H1 (cell line): ENCODE measurements around the gene COPS9. TPM values are rescaled to one million over a fixed set of nuclear protein-coding genes. Genes with fewer than 3 reads are reported as not detected.

Source experiments
- CTCF ChIA-PET: fragments of 300-600 bp; sonication (Branson Sonifier 250); formaldehyde crosslinking; loops from one replicate; lab custom pipeline; 2021; ENCODE audit not compliant: partially characterized antibody; lab: Charles Lee
- POLR2A ChIA-PET: fragments of 300-600 bp; sonication (Branson Sonifier 250); formaldehyde crosslinking; loops from one replicate; lab custom pipeline; 2021; ENCODE audit warnings: inconsistent platforms; ENCODE audit not compliant: partially characterized antibody; lab: Charles Lee
- DNase-seq, 2 experiments: peaks; one replicate each; pipeline versions ENCODE4 v3.0.0 to v3.0.0-alpha.2; 2010 to 2022; ENCODE audit warnings: low spot score in 2 of 2, low read depth in 1 of 2, mixed read lengths in 1 of 2
- FAIRE-seq: peaks from 2 replicates; lab custom pipeline; 2011; peaks lifted over from hg19 to GRCh38; lab: Jason Lieb, UNC
- H2AFZ ChIP-seq: 2 replicates; pipeline ENCODE4 v1.8.1; 2012; ENCODE audit warnings: low read length, inconsistent platforms
- H2AK5ac ChIP-seq: 2 replicates; pipeline ENCODE4 v1.6.1; 2013; ENCODE audit warnings: low read depth, low read length
- H2BK120ac ChIP-seq: replicated peaks from 2 replicates; pipeline ENCODE3; 2013; ENCODE audit warnings: low read depth, low read length, inconsistent platforms
- H2BK12ac ChIP-seq: 2 replicates; pipeline ENCODE4 v1.6.1; 2013; ENCODE audit warnings: low read depth, low read length
- H2BK15ac ChIP-seq: 2 replicates; pipeline ENCODE4 v1.6.1; 2013; ENCODE audit warnings: low read length
- H2BK20ac ChIP-seq: 2 replicates; pipeline ENCODE4 v1.6.1; 2013; ENCODE audit warnings: low read length
- H2BK5ac ChIP-seq: 2 replicates; pipeline ENCODE4 v1.6.1; 2013; ENCODE audit warnings: low read depth, low read length
- H3K14ac ChIP-seq: 2 replicates; pipeline ENCODE4 v1.6.1; 2013; ENCODE audit warnings: inconsistent platforms; ENCODE audit not compliant: insufficient read length
- H3K18ac ChIP-seq: 2 replicates; pipeline ENCODE4 v1.6.1; 2013; ENCODE audit warnings: low read length; ENCODE audit errors: extremely low read depth
- H3K23ac ChIP-seq: 2 replicates; pipeline ENCODE4 v1.6.1; 2013; ENCODE audit warnings: inconsistent platforms; ENCODE audit not compliant: insufficient read length
- H3K23me2 ChIP-seq: 2 replicates; pipeline ENCODE4 v1.6.1; 2013; ENCODE audit warnings: low read depth, low read length
- H3K27ac ChIP-seq: 2 replicates; pipeline ENCODE4 v1.6.1; 2011; ENCODE audit warnings: low read depth, low read length, inconsistent platforms
- H3K27me3 ChIP-seq, 4 experiments: replicated peaks in 1 of 4; 1 replicate in 1 of 4; 2 replicates in 3 of 4; pipeline versions ENCODE4 v1.6.1 to v1.8.1; 2011 to 2013; ENCODE audit warnings: low read length in 3 of 4, mild to moderate bottlenecking in 3 of 4, inconsistent platforms in 2 of 4, mixed read lengths in 2 of 4, moderate library complexity in 1 of 4; ENCODE audit not compliant: control insufficient read depth in 3 of 4, insufficient read depth in 3 of 4; ENCODE audit errors: extremely low read depth in 1 of 4
- H3K36me3 ChIP-seq, 4 experiments: 2 replicates each; pipeline versions ENCODE4 v1.6.1 to v1.8.1; 2011 to 2013; ENCODE audit warnings: mild to moderate bottlenecking in 4 of 4, low read length in 3 of 4, moderate library complexity in 2 of 4, control low read depth in 1 of 4, inconsistent platforms in 1 of 4; ENCODE audit not compliant: insufficient read depth in 4 of 4, control insufficient read depth in 2 of 4
- H3K4ac ChIP-seq: replicated peaks from 2 replicates; pipeline ENCODE3; 2013; ENCODE audit warnings: low read length, low read depth, mixed read lengths, inconsistent platforms; ENCODE audit not compliant: insufficient read length
- H3K4me1 ChIP-seq, 4 experiments: replicated peaks in 1 of 4; 1 replicate in 1 of 4; 2 replicates in 3 of 4; pipeline versions ENCODE4 v1.6.1 to v1.8.1; 2011 to 2013; ENCODE audit warnings: low read length in 3 of 4, inconsistent platforms in 2 of 4, mixed read lengths in 1 of 4; ENCODE audit not compliant: insufficient read depth in 4 of 4, control insufficient read depth in 3 of 4
- H3K4me2 ChIP-seq, 2 experiments: 2 replicates each; pipeline versions ENCODE4 v1.6.1 to v1.8.1; 2011 to 2013; ENCODE audit warnings: low read depth in 2 of 2, low read length in 2 of 2, control low read depth in 1 of 2, inconsistent platforms in 1 of 2, mild to moderate bottlenecking in 1 of 2; ENCODE audit not compliant: insufficient read depth in 1 of 2
- H3K4me3 ChIP-seq, 4 experiments: fragments of 200-600, 300-600 bp in 1 of 4; sonication (generic), shearing (Covaris generic), sonication (Bioruptor Twin) in 1 of 4; 2 replicates each; pipeline versions ENCODE4 v1.5.1 to v1.8.1; 2011 to 2016; ENCODE audit warnings: low read length in 4 of 4, low read depth in 3 of 4, control low read depth in 2 of 4, inconsistent platforms in 2 of 4, mild to moderate bottlenecking in 2 of 4, mixed read lengths in 1 of 4, moderate library complexity in 1 of 4; ENCODE audit not compliant: insufficient read depth in 2 of 4; ENCODE audit errors: extremely low read depth in 1 of 4
- H3K56ac ChIP-seq: replicated peaks from 2 replicates; pipeline ENCODE3; 2013; ENCODE audit warnings: low read depth, mild to moderate bottlenecking, mixed read lengths, low read length, inconsistent platforms; ENCODE audit not compliant: insufficient read length
- H3K79me1 ChIP-seq: 2 replicates; pipeline ENCODE4 v1.6.1; 2013; ENCODE audit warnings: low read depth, low read length, control low read depth
- H3K79me2 ChIP-seq, 2 experiments: 2 replicates each; pipeline versions ENCODE4 v1.6.1 to v1.8.1; 2012 to 2013; ENCODE audit warnings: low read length in 2 of 2, mild to moderate bottlenecking in 2 of 2, inconsistent platforms in 1 of 2; ENCODE audit not compliant: insufficient read depth in 2 of 2, control insufficient read depth in 1 of 2
- H3K9ac ChIP-seq, 4 experiments: replicated peaks in 1 of 4; 1 replicate in 1 of 4; 2 replicates in 3 of 4; pipeline versions ENCODE4 v1.6.1 to v1.8.1; 2011 to 2013; ENCODE audit warnings: low read depth in 3 of 4, low read length in 3 of 4, control low read depth in 2 of 4, mild to moderate bottlenecking in 2 of 4, moderate library complexity in 2 of 4, inconsistent platforms in 1 of 4; ENCODE audit errors: extremely low read depth in 1 of 4
- H3K9me3 ChIP-seq, 2 experiments: 2 replicates each; pipeline versions ENCODE4 v1.6.1 to v1.8.1; 2012 to 2013; ENCODE audit warnings: mild to moderate bottlenecking in 2 of 2, moderate library complexity in 2 of 2, control low read depth in 1 of 2, inconsistent platforms in 1 of 2, low read depth in 1 of 2, low read length in 1 of 2, mixed read lengths in 1 of 2; ENCODE audit not compliant: insufficient read depth in 2 of 2
- H4K20me1 ChIP-seq, 2 experiments: replicated peaks in 1 of 2; 2 replicates each; pipeline versions ENCODE3 to v1.8.1; 2011 to 2013; ENCODE audit warnings: inconsistent platforms in 2 of 2, low read length in 2 of 2, mild to moderate bottlenecking in 1 of 2; ENCODE audit not compliant: insufficient read depth in 2 of 2, control insufficient read depth in 1 of 2
- H4K5ac ChIP-seq: 2 replicates; pipeline ENCODE4 v1.6.1; 2013; ENCODE audit warnings: low read length, low read depth, mixed read lengths, inconsistent platforms; ENCODE audit not compliant: insufficient read length
- H4K8ac ChIP-seq: 2 replicates; pipeline ENCODE4 v1.8.0; 2013; ENCODE audit warnings: mild to moderate bottlenecking, moderate library complexity, low read length, inconsistent platforms; ENCODE audit not compliant: insufficient read depth; ENCODE audit errors: extremely low read depth
- H4K91ac ChIP-seq: replicated peaks from 2 replicates; pipeline ENCODE3; 2013; ENCODE audit warnings: low read length, mixed read lengths, inconsistent platforms; ENCODE audit not compliant: insufficient read length
- HDAC6 ChIP-seq: IDR thresholded peaks from one replicate; pipeline ENCODE4 v1.7.1; 2012; ENCODE audit warnings: low read depth, mild to moderate bottlenecking, inconsistent platforms, low read length, moderate library complexity
- PHF8 ChIP-seq: fragments of 200-600 bp; sonication (generic); conservative IDR thresholded peaks from 2 replicates; pipeline ENCODE4 v1.7.1; 2012; ENCODE audit warnings: low read depth, mild to moderate bottlenecking, inconsistent platforms, low read length, moderate library complexity
- POLR2A ChIP-seq, 2 experiments: IDR thresholded peaks; 1 replicate in 1 of 2; 2 replicates in 1 of 2; pipeline ENCODE4 v1.6.1; 2011; ENCODE audit warnings: low read depth in 2 of 2, low read length in 2 of 2, mild to moderate bottlenecking in 2 of 2; ENCODE audit errors: control extremely low read depth in 1 of 2
- WGBS, 2 experiments: shearing (Covaris generic) in 1 of 2; methylation state at CpG; one replicate each; pipeline versions ENCODE4 v1.1.6 to v1.1.7; 2013 to 2015; ENCODE audit warnings: low lambda C conversion rate in 2 of 2, mixed read lengths in 2 of 2, inconsistent platforms in 1 of 2, low coverage in 1 of 2, missing lambda C conversion rate in 1 of 2; ENCODE audit not compliant: insufficient replicate concordance in 2 of 2, insufficient coverage in 1 of 2, insufficient read length in 1 of 2; ENCODE audit errors: extremely low coverage in 1 of 2, missing lambda C conversion rate in 1 of 2; 5-methylcytosine and 5-hydroxymethylcytosine counted together
- polyA plus RNA-seq, 7 experiments: library from polyadenylated mRNA; depleted of rRNA in 3 of 7; stranded (reverse) in 5 of 7; unstranded in 2 of 7; fragments of >200 nt in 5 of 7; fragments of 200-250 nt in 2 of 7; gene quantifications; 1 replicate in 5 of 7; 2 replicates in 1 of 7; 4 replicates in 1 of 7; pipeline versions ENCODE4 v1.2.1 to v1.2.3, GENCODE V29; 2011 to 2013; ENCODE audit warnings: missing spikeins in 2 of 7, mixed read lengths in 2 of 7
- total RNA-seq: library from RNA; stranded (reverse); fragmentation: NEBNext Ultra II Directional; extraction: Animal tissue kit (Norgen Biotek cat#: 25700); gene quantifications from 2 replicates; pipeline ENCODE4 v1.2.1, GENCODE V29; 2021

Gene COPS9
- total and polyA plus RNA-seq, 2 of the 8 experiments (the other 6 are each of a cell fraction or from before 2014, with no cell fraction given): 154 to 234 TPM

- H4K5ac ChIP-seq: no peak overlapping the region
- CTCF ChIA-PET: no interaction called here
- FAIRE-seq: no peak
These were observed 30.1 kb downstream of the COPS9 start for GRCh38 chr2:240105982-240106381.

More at GRCh38 chr2:240105982-240106381, 30.1 kb downstream of the COPS9 start:
- H3K23ac ChIP-seq: no peak overlapping the region
- H4K8ac ChIP-seq: no peak overlapping the region
- H3K4me3 ChIP-seq: no peak overlapping the region
- H3K18ac ChIP-seq: no peak overlapping the region
- H2BK120ac ChIP-seq: no peak overlapping the region
- H2BK5ac ChIP-seq: no peak overlapping the region
- no peak overlapping the region for H3K27ac ChIP-seq
- H2BK12ac ChIP-seq: no peak overlapping the region
- no peak overlapping the region for H2BK20ac ChIP-seq
- no peak overlapping the region for H3K56ac ChIP-seq
- H3K36me3 ChIP-seq: no peaks in the 10 kb centered on the region
- H3K9me3 ChIP-seq: no peaks in the 10 kb centered on the region
- no peak for TF ChIP-seq POLR2A (IDR thresholded peaks at IDR 0.05; ENCODE audit: control extremely low read depth in 1 of 2, low read depth in 2 of 2, low read length in 2 of 2)
- no peak for TF ChIP-seq PHF8
- no peak for TF ChIP-seq HDAC6
- H3K4me2 ChIP-seq: no peak overlapping the region
- H2BK15ac ChIP-seq: no peak overlapping the region
- 83% methylated on average over 7 of the region's 11 CpGs; no CpG with 5 or more reads in 1 of the 2 experiments for WGBS, 2 experiments
- H2AFZ ChIP-seq: no peak overlapping the region
- no peak overlapping the region for H4K91ac ChIP-seq
- no peaks in the 10 kb centered on the region for H4K20me1 ChIP-seq
- no peak overlapping the region for H3K14ac ChIP-seq
- H3K27me3 ChIP-seq: no peaks in the 10 kb centered on the region; a peak in 1 of 7 replicates
- H2AK5ac ChIP-seq: no peak overlapping the region
- POLR2A ChIA-PET: no interaction called here
- H3K23me2 ChIP-seq: no peaks in the 10 kb centered on the region
- no peaks in the 10 kb centered on the region for H3K79me2 ChIP-seq
- H3K9ac ChIP-seq: no peak overlapping the region
- H3K79me1 ChIP-seq: no peaks in the 10 kb centered on the region
- DNase-seq: no peak
- H3K4ac ChIP-seq: no peak overlapping the region
- no peaks in the 10 kb centered on the region for H3K4me1 ChIP-seq
